A673 (cell line): Measurements from ENCODE around the gene GCC1.

Experiments
- CTCF ChIP-seq: fragments of 300-800, 200-600 bp; sonication (generic); conservative IDR thresholded peaks from 2 replicates; pipeline ENCODE4 v1.5.1; 2017; ENCODE audit warnings: low read depth, mild to moderate bottlenecking, antibody characterized with exemption, low read length, moderate library complexity, mixed read lengths
- EZH2 ChIP-seq: fragments of 200-600 bp; sonication (generic); IDR thresholded peaks from 2 replicates; pipeline ENCODE4 v1.6.1; 2017; ENCODE audit warnings: borderline replicate concordance, low read depth, mild to moderate bottlenecking, mixed read lengths, antibody characterized with exemption, low read length; ENCODE audit not compliant: poor library complexity, severe bottlenecking

DNA sequence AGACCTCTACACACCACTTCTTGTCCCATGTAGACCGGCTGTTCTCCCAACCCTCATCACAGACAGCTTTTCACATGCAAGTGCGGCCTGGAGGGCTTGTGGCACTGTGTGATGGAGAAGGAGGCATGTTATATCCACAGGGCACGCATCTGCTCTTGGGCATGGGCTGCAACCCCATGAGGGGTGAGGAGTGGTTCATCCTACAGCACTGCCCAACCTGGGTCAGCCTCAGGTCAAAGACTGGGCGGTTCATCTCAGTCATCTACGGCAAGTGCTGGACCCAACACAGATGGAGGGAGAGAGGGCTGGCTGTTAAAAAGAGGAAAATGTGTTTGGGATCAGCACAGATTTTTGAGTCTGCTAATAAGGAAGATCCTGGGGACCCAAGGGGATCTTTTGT is 10.3 kb upstream of the GCC1 start:
- TF ChIP-seq CTCF (no peak), EZH2 (no peak)
